Epithelial cell of esophagus (primary cell): ENCODE results near the gene INTS7.
A peak's percentile ranks its signal among the peaks of the same experiment; 100 is the strongest.

Experiments used
- DNase-seq: peaks from one replicate; pipeline ENCODE4 v3.0.0; 2010; ENCODE audit warnings: low read depth
- H3K4me3 ChIP-seq: 2 replicates; pipeline ENCODE4 v1.5.1; 2011; ENCODE audit warnings: mild to moderate bottlenecking, low read length, control low read depth
- CTCF ChIP-seq: IDR thresholded peaks from 2 replicates; pipeline ENCODE4 v1.5.1; 2011; ENCODE audit warnings: low read depth, mild to moderate bottlenecking, low read length, control low read depth, inconsistent platforms; ENCODE audit not compliant: insufficient read depth; ENCODE audit errors: missing control alignments

INTS7 gene

DNA sequence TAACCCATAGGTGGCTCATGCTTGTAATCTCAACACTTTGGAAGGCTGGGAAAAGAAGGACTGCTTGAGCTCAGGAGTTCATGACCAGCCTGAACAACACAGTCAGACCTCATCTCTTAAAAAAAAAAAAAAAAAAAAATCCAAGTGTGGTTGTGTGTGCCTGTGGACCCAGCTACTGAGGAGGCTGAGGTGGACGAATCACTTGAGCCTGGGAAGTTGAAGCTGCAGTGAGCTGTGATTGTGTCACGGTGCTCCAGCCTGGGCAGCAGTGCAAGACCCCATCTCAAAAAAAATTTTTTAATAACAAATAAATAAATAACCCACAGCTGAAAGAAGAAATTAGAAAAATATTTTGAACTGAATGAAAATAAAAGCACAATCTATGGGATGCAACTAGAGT, 13.8 kb downstream of the INTS7 start:
- H3K4me3 ChIP-seq, result no peak overlapping the region
- no peak for DNase-seq
- TF ChIP-seq CTCF, result no peak

DNA sequence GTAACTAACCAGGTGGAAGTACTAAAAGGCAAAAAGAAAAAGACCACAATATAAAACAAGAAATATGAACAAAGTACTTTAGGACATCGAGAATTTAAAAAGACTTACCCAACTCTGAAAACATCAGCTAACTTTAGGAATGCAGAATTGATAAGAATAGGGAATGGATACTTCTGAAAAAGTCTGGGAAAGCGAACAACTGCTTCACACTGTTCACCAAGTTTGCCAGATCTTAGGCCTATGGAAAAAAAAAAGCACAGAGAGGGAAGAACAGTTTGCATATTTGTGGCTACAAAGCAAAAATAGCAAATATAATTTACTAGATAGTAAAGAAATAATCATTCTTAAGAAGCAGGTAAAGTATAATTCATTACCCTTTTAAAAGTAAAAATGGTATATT, 14.4 kb downstream of the INTS7 start:
- no peak for TF ChIP-seq CTCF
- no peak overlapping the region for H3K4me3 ChIP-seq
- DNase-seq, result no peak

- TF ChIP-seq CTCF, result no peak
- H3K4me3 ChIP-seq, result no peak overlapping the region
- DNase-seq, result peak; percentile 63
Observed at GRCh38 chr1:212013672-212014071, 21.7 kb downstream of the INTS7 start.

GRCh38 chr1:212012034-212012740, 23.2 kb downstream of the INTS7 start:
- H3K4me3 ChIP-seq, result no peak overlapping the region
- peak; percentile 100 for TF ChIP-seq CTCF
- DNase-seq, result peak; percentile 82

GRCh38 chr1:212010004-212010403, 25.4 kb downstream of the INTS7 start:
- TF ChIP-seq CTCF, result no peak
- DNase-seq, result no peak
- H3K4me3 ChIP-seq, result no peak overlapping the region

GRCh38 chr1:212009561-212009960, 25.8 kb downstream of the INTS7 start:
- no peak overlapping the region for H3K4me3 ChIP-seq
- no peak for TF ChIP-seq CTCF
- no peak for DNase-seq

DNA sequence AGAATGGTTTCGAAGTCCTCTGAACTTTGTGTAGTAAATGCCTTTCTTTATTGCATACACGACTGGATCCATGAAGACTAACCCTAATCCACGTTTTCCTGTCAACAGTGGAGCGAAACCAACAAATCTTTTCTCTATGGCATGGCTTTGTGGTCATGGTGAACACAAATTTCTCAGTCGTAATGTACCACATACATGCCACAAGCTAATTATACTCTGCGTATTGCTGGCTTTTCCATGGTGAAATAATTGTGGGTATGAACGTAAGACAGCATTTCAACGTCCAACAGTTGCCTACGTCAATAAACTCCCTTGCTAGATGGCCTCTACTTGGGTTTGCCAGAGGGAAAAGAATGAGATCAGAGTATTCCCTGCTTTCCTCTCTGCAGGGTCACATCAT, 27.5 kb downstream of the INTS7 start:
- TF ChIP-seq CTCF, result no peak
- no peak for DNase-seq
- no peak overlapping the region for H3K4me3 ChIP-seq
